SKM-1 treated with dmso at 0.1 percent for 144 hours (cell line): ENCODE data around the gene PNP.

Experiments
- DNase-seq: peaks from one replicate; lab custom pipeline; 2025; ENCODE audit not compliant: unreplicated experiment; lab: John Stamatoyannopoulos, UW

Gene PNP

DNA sequence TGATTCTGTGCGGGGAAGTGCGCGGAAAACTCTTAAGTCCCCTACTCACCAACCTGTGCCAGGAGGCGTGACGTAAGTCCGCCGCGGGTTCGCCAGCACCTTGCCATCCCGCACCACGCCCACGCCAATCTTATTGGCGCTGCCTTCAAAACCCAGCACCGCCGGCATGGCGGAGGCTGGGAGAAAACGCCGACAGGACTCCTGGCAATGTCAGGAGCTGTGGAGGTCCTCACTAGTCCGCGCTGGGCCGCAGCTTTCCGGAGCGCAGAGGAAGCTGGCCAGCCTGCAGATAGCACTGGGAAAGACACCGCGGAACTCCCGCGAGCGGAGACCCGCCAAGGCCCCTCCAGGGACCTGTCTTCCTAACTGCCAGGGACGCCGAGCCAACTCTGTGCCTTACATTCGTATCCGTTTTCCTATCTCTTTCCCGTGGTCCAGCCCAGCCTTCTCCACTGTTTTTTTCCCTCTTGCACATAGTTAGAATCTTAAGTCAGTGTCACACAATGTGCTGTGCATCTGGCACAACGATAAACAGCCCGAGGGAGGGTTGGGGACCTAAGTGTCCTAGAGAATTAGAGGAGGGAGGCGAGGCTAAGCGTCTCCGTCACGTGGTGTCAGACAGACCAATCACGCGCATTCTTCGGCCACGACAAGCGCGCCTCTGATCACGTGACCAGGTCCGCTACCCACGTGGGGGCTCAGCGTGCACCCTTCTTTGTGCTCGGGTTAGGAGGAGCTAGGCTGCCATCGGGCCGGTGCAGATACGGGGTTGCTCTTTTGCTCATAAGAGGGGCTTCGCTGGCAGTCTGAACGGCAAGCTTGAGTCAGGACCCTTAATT is 14.5 kb upstream of the PNP start, which contains the start of the genes APEX1 and OSGEP:
Gene APEX1, plus strand, starts transcription at position 711 of the 839 bp plus-strand sequence. CDS start 420 bp downstream, outside the sequence.
Gene OSGEP, minus strand, starts transcription at position 297 of the 839 bp plus-strand sequence. Its CDS starts 129 bp downstream, at position 168.
- DNase-seq, result peak; percentile 86

DNA sequence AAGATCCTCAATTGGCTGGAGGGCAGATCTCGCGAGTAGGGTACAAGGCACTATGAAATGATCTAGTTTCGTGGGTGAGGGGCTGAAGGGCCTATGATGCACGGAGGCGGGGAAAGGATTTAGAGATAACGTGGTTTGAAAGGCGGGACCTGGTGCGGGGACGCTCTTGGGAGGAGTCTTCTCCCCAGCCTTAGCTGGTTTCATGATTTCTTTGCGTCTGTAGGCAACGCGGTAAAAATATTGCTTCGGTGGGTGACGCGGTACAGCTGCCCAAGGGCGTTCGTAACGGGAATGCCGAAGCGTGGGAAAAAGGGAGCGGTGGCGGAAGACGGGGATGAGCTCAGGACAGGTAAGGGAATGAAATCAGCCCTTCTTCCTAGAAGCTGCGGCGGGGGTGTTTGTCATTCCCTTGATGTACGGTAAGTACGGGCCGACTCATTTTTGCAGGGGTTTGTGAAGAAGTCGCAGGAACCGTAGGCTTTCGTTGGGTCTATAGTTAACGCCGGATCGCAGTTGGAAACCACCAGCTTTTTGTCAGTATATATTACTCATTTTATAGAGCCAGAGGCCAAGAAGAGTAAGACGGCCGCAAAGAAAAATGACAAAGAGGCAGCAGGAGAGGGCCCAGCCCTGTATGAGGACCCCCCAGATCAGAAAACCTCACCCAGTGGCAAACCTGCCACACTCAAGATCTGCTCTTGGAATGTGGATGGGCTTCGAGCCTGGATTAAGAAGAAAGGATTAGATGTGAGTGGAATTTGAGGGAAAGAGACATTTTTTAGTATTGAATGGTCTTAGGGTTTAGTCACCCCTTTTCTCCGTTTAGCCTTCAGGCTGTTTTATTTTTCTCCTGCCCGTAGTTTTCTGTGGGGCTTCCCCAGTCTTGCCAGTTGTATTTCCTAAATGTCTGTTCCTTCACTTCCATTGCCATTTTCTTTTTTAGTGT is 13.6 kb upstream of the PNP start:
- no peak for DNase-seq

GRCh38 chr14:20456971-20457370 is 12.2 kb upstream of the PNP start:
- DNase-seq, result no peak

- DNase-seq, result no peak
These were observed 11.0 kb upstream of the PNP start for GRCh38 chr14:20458031-20458789.

DNA sequence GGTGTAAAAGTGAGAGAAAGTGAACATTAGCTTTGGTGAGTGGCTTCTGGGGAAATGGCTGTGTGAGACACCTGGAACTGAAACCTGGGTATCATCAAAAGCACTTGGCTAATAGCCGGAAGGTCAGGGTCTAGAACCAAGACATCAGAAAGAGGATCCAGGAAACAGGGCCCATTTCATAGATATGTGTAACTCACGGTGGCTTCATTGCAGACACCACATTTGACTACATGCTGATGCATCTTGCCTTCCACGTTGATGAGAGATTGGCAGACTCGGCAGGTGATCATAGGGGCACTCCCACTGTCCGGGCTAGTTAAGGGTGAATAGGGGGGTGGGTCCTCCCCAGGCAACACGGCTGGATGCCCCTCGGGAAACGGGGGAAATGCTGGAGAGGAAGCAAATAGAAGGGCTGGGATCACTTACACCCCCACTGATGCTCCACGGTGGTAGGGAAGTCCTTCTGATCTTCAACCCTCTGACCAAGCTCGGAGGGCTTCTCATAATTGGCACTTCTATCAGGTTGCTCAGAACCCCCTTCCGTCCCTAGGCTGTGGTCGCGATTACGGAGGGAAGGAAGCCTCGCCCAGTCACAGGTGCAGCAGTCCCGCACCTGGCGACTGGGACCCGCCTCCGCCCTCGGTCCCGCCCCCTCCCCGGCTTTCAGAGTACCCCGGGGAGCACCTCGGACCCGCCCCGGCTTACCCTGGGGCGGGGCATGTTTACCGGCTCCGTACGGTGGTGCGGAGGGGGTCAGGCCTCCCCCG is 8.6 kb upstream of the PNP start:
- no peak for DNase-seq

- peak; percentile 94 for DNase-seq
These were observed 7.7 kb upstream of the PNP start, which contains the start of gene PIP4P1 for GRCh38 chr14:20461225-20462141. TSS of gene PIP4P1 (minus strand) at chr14:20461434. CDS start at chr14:20461325, 109 bp downstream.

DNA sequence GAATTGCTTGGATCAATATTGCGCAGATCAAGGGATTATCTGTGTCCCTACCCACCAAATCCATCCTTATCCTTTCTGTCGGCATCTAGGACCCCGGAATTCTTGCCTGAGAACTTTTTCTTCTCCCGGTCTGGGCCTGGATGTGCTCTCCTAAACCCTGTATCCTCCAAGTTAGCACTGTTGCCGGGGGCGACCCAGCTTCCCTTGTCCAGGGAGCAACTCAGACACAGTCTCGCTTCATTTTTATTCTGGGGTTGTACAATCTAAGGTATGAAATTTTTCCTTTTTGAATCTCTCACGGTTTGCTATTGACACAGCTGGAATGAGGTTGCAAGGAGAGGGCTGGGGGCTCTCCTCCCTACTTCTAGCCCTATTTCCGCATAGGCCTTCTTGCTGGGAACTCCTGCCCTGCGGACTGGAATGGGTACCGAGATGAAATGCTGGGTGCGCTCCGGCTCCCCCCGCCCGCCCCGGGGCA is 403 bp upstream of the PNP start:
- DNase-seq, result no peak

DNA sequence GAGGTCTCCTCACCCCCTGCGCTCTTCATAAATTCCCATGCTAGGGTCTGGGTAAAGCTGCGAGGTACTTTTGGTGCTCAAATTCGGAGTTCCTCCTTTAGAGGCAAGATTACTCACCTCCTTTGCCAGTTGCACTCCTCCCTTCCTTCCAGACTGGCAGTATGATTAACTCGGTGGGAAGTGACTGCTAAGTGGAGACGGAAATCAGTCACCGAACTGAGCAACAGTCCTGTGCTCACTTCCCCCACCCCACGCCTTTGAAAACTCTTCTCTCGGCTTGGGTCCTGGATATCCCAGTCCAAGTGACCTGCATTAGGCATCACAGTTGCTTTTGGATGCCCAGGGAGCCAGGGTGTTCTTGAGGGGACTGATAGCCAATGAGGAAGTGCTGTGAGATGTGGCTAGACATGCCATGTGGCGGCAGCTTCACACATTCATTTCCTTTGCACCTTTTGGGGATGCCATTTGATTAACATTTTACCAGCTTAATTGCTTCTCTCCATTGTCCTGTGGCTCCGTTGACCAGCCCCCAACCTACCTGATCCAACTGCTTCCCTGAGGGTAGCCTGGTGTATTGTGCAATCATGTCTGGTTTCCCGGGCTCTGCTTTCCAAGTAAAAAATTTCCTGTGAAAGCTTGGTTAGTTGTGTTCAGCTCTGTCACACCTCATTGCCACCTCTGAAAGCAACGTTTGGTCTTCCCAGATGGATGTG is 840 bp downstream of the PNP start:
- peak; percentile 56 for DNase-seq

GRCh38 chr14:20470603-20470901 is 1.3 kb downstream of the PNP start:
- DNase-seq, result no peak

DNA sequence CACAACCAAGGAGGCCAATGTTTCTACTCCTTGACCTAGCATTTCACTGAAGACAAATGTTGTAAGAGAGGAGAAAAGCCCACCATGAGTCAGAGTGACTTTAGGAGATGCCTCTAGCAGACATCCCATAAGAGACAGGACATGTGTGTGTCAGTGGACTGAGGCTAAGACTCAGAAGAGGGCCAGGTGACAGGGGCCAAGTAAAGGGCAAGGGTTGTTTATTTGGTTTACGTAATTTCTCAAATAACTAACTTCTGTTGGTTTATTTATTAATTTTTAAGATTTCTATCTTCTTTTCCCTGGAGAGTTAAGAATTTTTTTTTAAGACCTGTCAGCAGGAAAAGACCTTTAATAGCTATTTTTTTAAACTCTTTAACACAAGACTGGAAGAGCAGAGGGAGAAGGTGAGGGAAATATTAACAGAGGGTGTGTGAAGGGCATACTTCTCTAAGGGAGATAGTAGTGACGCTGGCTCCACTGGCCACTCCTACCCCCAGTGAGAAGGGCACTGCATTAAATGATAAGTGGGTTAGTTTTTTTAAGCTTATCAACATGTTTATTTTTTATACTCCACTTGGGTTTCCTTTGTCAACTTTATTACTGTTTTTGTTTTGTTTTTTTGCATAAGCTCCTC is 3.4 kb downstream of the PNP start:
- no peak for DNase-seq

DNA sequence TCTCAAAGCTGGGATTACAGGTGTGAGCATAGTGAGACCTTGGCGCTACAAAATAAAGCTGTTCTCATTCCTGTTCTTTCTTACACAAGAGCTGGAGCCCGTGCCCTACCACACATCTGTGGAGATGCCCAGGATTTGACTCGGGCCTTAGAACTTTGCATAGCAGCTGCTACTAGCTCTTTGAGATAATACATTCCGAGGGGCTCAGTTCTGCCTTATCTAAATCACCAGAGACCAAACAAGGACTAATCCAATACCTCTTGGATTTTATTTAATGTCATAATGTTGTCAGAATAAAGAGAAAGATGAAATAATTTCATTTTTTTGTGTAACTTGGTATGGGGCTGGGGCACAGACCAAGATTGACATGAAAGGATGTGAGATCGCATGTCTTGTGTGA is 7.6 kb downstream of the PNP start:
- no peak for DNase-seq

GRCh38 chr14:20477211-20477876 is 8.1 kb downstream of the PNP start:
- no peak for DNase-seq

DNA sequence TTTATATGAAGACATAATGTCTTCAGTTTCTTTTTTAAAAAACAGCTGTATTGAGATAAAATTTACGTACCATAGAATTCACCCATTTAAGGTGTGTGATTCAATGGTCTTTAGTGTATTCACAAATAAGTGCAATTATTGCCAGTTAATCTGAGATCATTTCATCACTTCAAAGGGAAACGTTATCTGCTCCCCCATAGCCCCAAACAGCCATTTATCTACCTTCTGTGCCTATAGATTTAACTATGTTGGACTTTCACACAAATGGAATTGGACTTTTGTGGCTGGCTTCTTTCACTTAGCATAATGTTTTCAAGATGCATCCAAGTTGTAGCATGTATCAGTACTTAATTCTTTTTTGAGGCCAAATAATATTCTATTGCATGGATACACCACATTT is 9.7 kb downstream of the PNP start:
- no peak for DNase-seq

DNA sequence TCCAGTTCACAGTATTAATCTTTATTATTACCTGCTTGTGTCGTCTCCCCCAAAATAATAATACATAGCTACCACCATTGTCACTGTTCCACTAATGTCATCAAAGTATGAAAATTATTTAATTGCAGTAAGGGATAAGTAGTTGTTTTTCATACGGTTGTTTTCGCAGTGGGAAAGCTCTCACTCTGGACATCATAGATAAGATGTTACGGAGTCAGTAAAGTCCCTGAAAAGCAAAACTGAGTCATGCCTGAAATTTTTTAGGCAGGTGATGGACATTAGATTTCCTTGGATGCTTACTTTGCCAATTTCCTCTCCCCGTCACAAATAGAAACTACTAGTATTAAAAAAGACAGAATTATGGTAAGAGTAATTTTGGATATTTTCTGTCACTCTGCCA is 13.2 kb downstream of the PNP start:
- DNase-seq, result no peak

DNA sequence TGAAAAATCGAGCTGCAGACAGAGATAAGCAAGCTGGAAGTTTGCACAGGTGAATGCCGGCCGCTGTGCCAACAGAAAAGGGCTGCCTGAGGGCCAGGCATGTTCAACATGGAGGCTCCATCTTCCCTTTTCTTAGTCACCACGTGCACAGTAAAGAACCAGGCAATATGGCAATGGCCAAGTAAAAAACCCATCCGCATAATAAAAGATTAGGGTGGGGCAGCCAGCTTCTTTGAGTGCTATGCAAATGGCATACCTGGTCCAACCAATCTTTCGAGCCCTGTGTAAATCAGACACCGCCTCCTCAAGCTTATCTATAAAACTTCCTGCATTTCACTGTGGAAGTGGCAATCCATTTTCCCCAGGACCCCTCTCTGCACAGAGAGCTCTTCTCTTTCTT is 16.7 kb downstream of the PNP start:
- no peak for DNase-seq

- DNase-seq, result peak; percentile 43
These were observed 17.6 kb downstream of the PNP start for GRCh38 chr14:20486684-20487395.

GRCh38 chr14:20487396-20487725 is 18.2 kb downstream of the PNP start:
- no peak for DNase-seq
